Measurements from ENCODE around the gene MAN1A1.

MAN1A1 gene

GRCh38 chr6:119174879-119175817, 174.4 kb downstream of the MAN1A1 start:
- DNase-seq: no peak
- Histone ChIP-seq H3K36me3 (peaks cover 0 to 8% (median 7%) of the 10 kb centered on the region in 3 donors), H3K27ac (no peak overlapping the region), H3K9me3 (no peaks in the 10 kb centered on the region), H3K4me3 (no peak overlapping the region), H3K27me3 (no peaks in the 10 kb centered on the region), H3K4me1 (peaks cover 0 to 21% (median 0%) of the 10 kb centered on the region in 4 donors)
- intact Hi-C loops (cut with DNase I; ENCODE audit: low total_unique reads): no loop called here
- TF ChIP-seq, protein P1, sequence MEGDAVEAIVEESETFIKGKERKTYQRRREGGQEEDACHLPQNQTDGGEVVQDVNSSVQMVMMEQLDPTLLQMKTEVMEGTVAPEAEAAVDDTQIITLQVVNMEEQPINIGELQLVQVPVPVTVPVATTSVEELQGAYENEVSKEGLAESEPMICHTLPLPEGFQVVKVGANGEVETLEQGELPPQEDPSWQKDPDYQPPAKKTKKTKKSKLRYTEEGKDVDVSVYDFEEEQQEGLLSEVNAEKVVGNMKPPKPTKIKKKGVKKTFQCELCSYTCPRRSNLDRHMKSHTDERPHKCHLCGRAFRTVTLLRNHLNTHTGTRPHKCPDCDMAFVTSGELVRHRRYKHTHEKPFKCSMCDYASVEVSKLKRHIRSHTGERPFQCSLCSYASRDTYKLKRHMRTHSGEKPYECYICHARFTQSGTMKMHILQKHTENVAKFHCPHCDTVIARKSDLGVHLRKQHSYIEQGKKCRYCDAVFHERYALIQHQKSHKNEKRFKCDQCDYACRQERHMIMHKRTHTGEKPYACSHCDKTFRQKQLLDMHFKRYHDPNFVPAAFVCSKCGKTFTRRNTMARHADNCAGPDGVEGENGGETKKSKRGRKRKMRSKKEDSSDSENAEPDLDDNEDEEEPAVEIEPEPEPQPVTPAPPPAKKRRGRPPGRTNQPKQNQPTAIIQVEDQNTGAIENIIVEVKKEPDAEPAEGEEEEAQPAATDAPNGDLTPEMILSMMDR (IDR thresholded peaks at IDR 0.05): no peak

GRCh38 chr6:119174085-119174445, 175.5 kb downstream of the MAN1A1 start:
- Histone ChIP-seq H3K27ac (no peak overlapping the region), H3K27me3 (no peaks in the 10 kb centered on the region), H3K9me3 (no peaks in the 10 kb centered on the region), H3K36me3 (peaks cover 0 to 1% (median 0%) of the 10 kb centered on the region in 3 donors), H3K4me3 (no peak overlapping the region), H3K4me1 (peaks cover 0 to 22% (median 0%) of the 10 kb centered on the region in 4 donors)
- intact Hi-C loops (cut with DNase I; ENCODE audit: low total_unique reads): no loop called here
- no peak for DNase-seq
- TF ChIP-seq, protein P1 (IDR thresholded peaks at IDR 0.05): no peak

DNA sequence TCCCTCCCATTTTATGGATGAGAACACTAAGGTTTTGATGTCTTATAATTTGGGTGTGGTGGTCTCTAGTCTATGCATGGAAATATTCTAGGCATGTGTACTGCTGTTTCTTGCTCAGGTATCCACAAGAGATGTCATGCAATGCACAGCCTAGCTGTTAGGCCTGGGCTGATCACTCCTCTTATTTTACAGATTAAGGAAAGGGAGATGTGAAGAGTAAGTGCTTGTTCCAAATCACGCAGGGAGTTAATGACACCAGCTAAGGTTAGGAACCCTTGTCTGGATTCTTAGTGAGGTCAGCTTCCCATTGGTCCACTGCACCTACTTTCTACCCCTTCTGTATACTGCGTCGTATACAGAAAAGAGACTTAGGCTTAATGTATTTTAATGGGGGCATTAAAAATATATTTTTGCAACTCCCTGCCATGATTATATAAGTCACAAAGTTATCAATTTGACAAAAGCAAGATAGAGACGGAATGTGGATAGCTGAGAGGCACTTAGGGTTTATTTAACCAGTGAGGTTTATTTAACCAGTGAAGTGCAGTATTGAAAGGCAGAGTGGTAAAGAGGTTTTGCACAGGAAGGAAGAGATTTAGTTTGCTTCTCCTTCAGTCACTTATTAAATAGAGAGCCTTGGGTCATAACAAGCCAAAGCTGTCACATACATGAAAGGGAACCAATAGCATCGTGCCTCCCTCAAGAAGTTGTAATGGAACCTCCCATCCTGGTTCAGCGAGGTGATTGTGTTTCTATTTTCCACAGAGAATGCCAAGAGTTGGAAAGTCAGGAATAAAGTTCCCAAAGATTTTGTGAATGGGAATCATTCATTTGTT, 176.1 kb downstream of the MAN1A1 start:
- no peaks in the 10 kb centered on the region for H3K36me3 ChIP-seq
- H3K4me1 ChIP-seq: peaks cover 0 to 22% (median 0%) of the 10 kb centered on the region in 4 donors
- no peaks in the 10 kb centered on the region for H3K9me3 ChIP-seq
- H3K27ac ChIP-seq: no peak overlapping the region
- no peaks in the 10 kb centered on the region for H3K27me3 ChIP-seq
- no peak overlapping the region for H3K4me3 ChIP-seq
- intact Hi-C loops (cut with DNase I; ENCODE audit: low total_unique reads): no loop called here
- DNase-seq: no peak
- TF ChIP-seq, protein P1 (IDR thresholded peaks at IDR 0.05): no peak

GRCh38 chr6:119172824-119173223, 176.7 kb downstream of the MAN1A1 start:
- intact Hi-C loops (cut with DNase I; ENCODE audit: low total_unique reads): no loop called here
- no peaks in the 10 kb centered on the region for H3K36me3 ChIP-seq
- H3K9me3 ChIP-seq: no peaks in the 10 kb centered on the region
- TF ChIP-seq, protein P1 (IDR thresholded peaks at IDR 0.05): no peak
- no peak overlapping the region for H3K4me3 ChIP-seq
- peaks cover 0 to 22% (median 0%) of the 10 kb centered on the region in 4 donors for H3K4me1 ChIP-seq
- no peak overlapping the region for H3K27ac ChIP-seq
- no peak for DNase-seq
- no peaks in the 10 kb centered on the region for H3K27me3 ChIP-seq

GRCh38 chr6:119171864-119172588, 177.5 kb downstream of the MAN1A1 start:
- Histone ChIP-seq H3K9me3 (no peaks in the 10 kb centered on the region), H3K4me3 (no peak overlapping the region), H3K27me3 (no peaks in the 10 kb centered on the region), H3K4me1 (peaks cover 0 to 22% (median 0%) of the 10 kb centered on the region in 4 donors), H3K27ac (no peak overlapping the region), H3K36me3 (no peaks in the 10 kb centered on the region)
- intact Hi-C loops (cut with DNase I; ENCODE audit: low total_unique reads): no loop called here
- TF ChIP-seq, protein P1 (IDR thresholded peaks at IDR 0.05): no peak
- DNase-seq: no peak
